Measurements from ENCODE around the gene EGLN3. TPM values are rescaled to one million over a fixed set of nuclear protein-coding genes. Genes with fewer than 3 reads are reported as not detected.
"Not testable (repeated sequence)": the region's sequence is repeated elsewhere in the genome, so short reads cannot be mapped to it uniquely, and the experiment has no call there.

EGLN3 gene
- total RNA-seq, 6 experiments from 2014 or later: 1.9 to 25.4 (median 2.1) TPM

GRCh38 chr14:33978892-33979612 is 28.2 kb upstream of the EGLN3 start:
- no peaks in the 10 kb centered on the region for H3K9me3 ChIP-seq
- no peaks in the 10 kb centered on the region for H3K4me1 ChIP-seq
- no peak overlapping the region for H3K27ac ChIP-seq
- DNase-seq (no peak), ATAC-seq (no peak)
- TF ChIP-seq POLR2A (IDR thresholded peaks at IDR 0.05) (no peak), CTCF (IDR thresholded peaks at IDR 0.05) (no peak)
- H3K36me3 ChIP-seq: no peaks in the 10 kb centered on the region
- H3K27me3 ChIP-seq: no peaks in the 10 kb centered on the region
- 67% methylated on average over 8 of the region's 8 CpGs for WGBS (ENCODE audit: insufficient coverage, low coverage, low lambda C conversion rate, missing lambda C conversion rate)
- no peak overlapping the region for H3K4me3 ChIP-seq
- intact Hi-C loops (cut with DNase I): no loop called here

DNA sequence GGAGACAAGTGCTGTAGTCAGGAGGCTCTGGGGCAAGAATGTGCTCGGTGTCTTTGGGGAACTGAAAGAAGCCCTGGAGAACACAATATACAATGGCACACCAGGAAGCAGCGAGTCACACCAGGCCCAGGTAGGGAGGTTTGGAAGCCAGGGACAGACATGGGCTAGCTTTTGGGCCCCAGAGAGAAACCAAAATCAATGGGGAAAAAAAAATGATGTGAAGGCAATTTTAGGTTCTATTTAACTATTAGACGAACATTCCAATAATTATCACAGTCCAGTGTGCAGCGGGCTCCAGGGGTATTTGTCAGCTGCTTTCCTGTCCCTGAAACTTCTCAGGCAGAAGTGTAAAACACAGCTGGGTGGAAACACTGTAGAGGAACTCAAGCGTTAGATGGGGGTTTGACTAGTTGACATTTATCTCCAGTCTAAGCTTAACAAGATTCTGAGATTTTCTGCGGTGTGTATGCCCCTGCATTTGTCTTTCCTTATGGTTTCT is 21.8 kb upstream of the EGLN3 start:
- Histone ChIP-seq H3K36me3 (no peaks in the 10 kb centered on the region), H3K9me3 (peaks cover 0 to 4% (median 0%) of the 10 kb centered on the region in 4 donors), H3K27me3 (no peaks in the 10 kb centered on the region), H3K4me1 (no peaks in the 10 kb centered on the region), H3K4me3 (no peak overlapping the region), H3K27ac (no peak overlapping the region)
- DNase-seq: no peak
- WGBS (ENCODE audit: insufficient coverage, low coverage, low lambda C conversion rate, missing lambda C conversion rate): 60% methylated on average over 6 of the region's 6 CpGs
- ATAC-seq: peak in 1 of 4 donors; percentile 16
- TF ChIP-seq POLR2A (IDR thresholded peaks at IDR 0.05): no peak
- no peak for TF ChIP-seq CTCF (IDR thresholded peaks at IDR 0.05)
- intact Hi-C loops (cut with DNase I): no loop called here

GRCh38 chr14:33969846-33970245 is 19.0 kb upstream of the EGLN3 start:
- H3K27me3 ChIP-seq; DNase-seq; H3K4me1 ChIP-seq; intact Hi-C loops (cut with DNase I); ATAC-seq; H3K27ac ChIP-seq; H3K4me3 ChIP-seq; H3K36me3 ChIP-seq; H3K9me3 ChIP-seq: not testable (repeated sequence)
- 100% methylated on average over 1 of the region's 1 CpG for WGBS (ENCODE audit: insufficient coverage, low coverage, low lambda C conversion rate, missing lambda C conversion rate)

DNA sequence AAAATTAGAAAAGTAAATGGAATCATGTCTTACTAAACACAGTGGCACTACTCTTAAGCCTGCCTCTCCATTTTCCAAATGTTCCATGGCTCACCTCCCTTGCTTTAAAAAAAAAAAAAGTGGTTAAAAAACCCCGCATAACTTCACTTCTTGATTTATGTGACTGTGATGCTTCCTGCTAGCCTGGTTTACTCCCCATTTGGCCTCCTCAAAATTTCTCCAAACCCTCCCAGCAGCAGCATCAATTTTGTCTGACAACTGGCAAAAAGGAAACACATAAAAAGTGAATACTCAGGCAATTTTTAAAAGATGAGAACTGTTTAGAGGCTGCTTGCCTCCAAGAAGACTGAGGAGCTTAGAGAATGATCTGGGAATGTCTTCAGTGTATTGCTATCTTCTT is 17.8 kb upstream of the EGLN3 start:
- no peaks in the 10 kb centered on the region for H3K4me1 ChIP-seq
- ATAC-seq (no peak), DNase-seq (no peak)
- intact Hi-C loops (cut with DNase I): no loop called here
- no peak overlapping the region for H3K4me3 ChIP-seq
- H3K27ac ChIP-seq: no peak overlapping the region
- no peaks in the 10 kb centered on the region for H3K27me3 ChIP-seq
- peaks cover 0 to 4% (median 0%) of the 10 kb centered on the region in 4 donors for H3K9me3 ChIP-seq
- TF ChIP-seq CTCF (IDR thresholded peaks at IDR 0.05): no peak
- no peak for TF ChIP-seq POLR2A (IDR thresholded peaks at IDR 0.05)
- no peaks in the 10 kb centered on the region for H3K36me3 ChIP-seq
- WGBS (ENCODE audit: insufficient coverage, low coverage, low lambda C conversion rate, missing lambda C conversion rate): 33% methylated on average over 1 of the region's 1 CpG

DNA sequence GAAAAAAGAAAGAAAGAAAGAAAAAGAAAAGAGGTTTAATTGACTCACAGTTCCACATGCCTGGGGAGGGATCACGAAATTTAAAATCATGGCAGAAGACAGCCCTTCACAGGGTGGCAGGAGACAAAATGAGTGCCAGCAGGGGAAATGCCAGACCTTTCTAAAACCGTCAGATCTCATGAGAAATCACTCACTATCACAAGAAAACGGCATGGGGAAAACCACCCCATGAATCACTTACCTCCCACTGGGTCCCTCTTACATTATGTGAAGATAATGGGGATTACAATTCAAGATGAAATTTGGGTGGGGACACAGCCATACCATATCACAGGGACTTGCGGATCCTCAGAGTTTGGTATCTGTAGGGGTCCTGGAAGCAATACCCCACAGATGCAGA is 16.3 kb upstream of the EGLN3 start:
- intact Hi-C loops (cut with DNase I): no loop called here
- H3K9me3 ChIP-seq: peaks cover 0 to 4% (median 0%) of the 10 kb centered on the region in 4 donors
- ATAC-seq (no peak), DNase-seq (no peak)
- no peaks in the 10 kb centered on the region for H3K27me3 ChIP-seq
- H3K36me3 ChIP-seq: no peaks in the 10 kb centered on the region
- H3K27ac ChIP-seq: no peak overlapping the region
- H3K4me1 ChIP-seq: no peaks in the 10 kb centered on the region
- WGBS (ENCODE audit: insufficient coverage, low coverage, low lambda C conversion rate, missing lambda C conversion rate): 51% methylated on average over 3 of the region's 4 CpGs
- TF ChIP-seq CTCF (IDR thresholded peaks at IDR 0.05) (no peak), POLR2A (IDR thresholded peaks at IDR 0.05) (no peak)
- H3K4me3 ChIP-seq: no peak overlapping the region

Measured in right lobe of liver (tissue), 6 donors.